ENCODE data around the gene JPH3.

Gene JPH3

DNA sequence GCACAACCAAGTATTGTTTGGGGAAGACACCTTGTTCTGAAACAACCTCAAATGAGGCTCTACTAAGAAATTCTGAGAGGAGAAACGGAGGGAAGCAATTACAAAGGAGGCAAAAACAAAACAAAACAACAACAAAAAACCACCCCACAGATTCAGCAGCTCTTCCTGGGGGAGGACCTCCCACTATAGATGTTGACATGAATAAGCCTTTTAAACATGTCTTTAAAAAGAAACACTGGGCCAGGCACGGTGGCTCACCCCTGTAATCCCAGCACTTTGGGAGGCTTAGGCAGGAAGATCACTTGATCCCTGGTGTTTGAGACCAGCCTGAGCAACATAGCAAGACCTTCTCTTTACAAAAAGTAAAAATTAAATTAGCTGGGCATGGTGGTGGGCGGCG lies 22.6 kb upstream of the JPH3 start:
- H3K4me3 Mint-ChIP-seq, result no peak overlapping the region
- H3K4me1 Mint-ChIP-seq, result peaks cover 45% of the 10 kb centered on the region
- no peak overlapping the region for H3K27ac Mint-ChIP-seq
- DNase-seq, result no peak
- no peaks in the 10 kb centered on the region for H3K36me3 Mint-ChIP-seq (ENCODE audit: low read depth)
- TF ChIP-seq, protein P1, sequence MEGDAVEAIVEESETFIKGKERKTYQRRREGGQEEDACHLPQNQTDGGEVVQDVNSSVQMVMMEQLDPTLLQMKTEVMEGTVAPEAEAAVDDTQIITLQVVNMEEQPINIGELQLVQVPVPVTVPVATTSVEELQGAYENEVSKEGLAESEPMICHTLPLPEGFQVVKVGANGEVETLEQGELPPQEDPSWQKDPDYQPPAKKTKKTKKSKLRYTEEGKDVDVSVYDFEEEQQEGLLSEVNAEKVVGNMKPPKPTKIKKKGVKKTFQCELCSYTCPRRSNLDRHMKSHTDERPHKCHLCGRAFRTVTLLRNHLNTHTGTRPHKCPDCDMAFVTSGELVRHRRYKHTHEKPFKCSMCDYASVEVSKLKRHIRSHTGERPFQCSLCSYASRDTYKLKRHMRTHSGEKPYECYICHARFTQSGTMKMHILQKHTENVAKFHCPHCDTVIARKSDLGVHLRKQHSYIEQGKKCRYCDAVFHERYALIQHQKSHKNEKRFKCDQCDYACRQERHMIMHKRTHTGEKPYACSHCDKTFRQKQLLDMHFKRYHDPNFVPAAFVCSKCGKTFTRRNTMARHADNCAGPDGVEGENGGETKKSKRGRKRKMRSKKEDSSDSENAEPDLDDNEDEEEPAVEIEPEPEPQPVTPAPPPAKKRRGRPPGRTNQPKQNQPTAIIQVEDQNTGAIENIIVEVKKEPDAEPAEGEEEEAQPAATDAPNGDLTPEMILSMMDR (IDR thresholded peaks at IDR 0.05), result no peak
- H3K27me3 Mint-ChIP-seq (ENCODE audit: low read depth, poor library complexity), result peaks cover 16% of the 10 kb centered on the region
- no peaks in the 10 kb centered on the region for H3K9me3 Mint-ChIP-seq

DNA sequence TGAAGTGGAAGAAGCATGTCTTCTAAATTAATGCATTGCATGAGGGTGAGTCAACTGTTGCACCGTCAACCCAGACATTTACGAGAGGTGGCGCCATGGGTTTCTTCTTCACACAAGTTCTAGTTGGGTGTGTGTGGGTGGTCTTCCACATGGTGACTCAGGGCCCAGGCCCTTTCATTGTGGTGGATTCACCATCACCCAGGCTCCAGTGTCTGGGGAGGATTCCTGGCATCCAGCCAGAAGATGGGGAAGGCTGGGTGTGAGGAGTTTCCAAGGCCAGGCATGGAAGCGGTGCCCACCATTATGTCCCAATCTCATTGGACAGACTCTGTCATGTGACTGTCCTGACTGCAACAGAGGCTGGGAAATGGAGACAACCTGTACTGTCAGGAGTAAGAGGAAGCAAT lies 21.4 kb upstream of the JPH3 start:
- H3K4me3 Mint-ChIP-seq, result no peak overlapping the region
- DNase-seq, result no peak
- no peak overlapping the region for H3K27ac Mint-ChIP-seq
- TF ChIP-seq, protein P1 (IDR thresholded peaks at IDR 0.05), result no peak
- H3K4me1 Mint-ChIP-seq, result peaks cover 33% of the 10 kb centered on the region
- no peaks in the 10 kb centered on the region for H3K36me3 Mint-ChIP-seq (ENCODE audit: low read depth)
- H3K9me3 Mint-ChIP-seq, result no peaks in the 10 kb centered on the region
- peaks cover 21% of the 10 kb centered on the region for H3K27me3 Mint-ChIP-seq (ENCODE audit: low read depth, poor library complexity)

DNA sequence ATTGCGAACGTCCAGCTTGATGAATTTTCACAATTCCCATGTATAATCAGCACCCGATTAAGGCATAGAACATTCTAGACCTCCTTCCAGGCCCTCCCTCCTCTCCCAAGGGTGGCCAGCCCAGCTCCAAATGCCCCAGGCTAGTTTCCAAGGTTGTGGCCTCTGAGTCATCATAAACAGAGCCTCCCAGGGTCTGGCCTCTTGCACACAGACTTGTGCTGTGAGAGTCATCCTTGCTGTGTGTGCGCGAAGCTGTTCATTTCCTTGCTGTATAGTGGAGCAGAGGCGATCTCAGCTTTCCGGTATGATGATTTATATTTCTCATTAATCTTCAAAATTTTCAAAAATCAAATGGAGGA lies 20.5 kb upstream of the JPH3 start:
- Mint-ChIP-seq H3K36me3 (ENCODE audit: low read depth) (no peaks in the 10 kb centered on the region), H3K4me3 (no peak overlapping the region), H3K27me3 (ENCODE audit: low read depth, poor library complexity) (peaks cover 22% of the 10 kb centered on the region), H3K4me1 (peaks cover 24% of the 10 kb centered on the region), H3K9me3 (no peaks in the 10 kb centered on the region), H3K27ac (peak overlapping the region; percentile 74)
- TF ChIP-seq, protein P1 (IDR thresholded peaks at IDR 0.05), result no peak
- no peak for DNase-seq

DNA sequence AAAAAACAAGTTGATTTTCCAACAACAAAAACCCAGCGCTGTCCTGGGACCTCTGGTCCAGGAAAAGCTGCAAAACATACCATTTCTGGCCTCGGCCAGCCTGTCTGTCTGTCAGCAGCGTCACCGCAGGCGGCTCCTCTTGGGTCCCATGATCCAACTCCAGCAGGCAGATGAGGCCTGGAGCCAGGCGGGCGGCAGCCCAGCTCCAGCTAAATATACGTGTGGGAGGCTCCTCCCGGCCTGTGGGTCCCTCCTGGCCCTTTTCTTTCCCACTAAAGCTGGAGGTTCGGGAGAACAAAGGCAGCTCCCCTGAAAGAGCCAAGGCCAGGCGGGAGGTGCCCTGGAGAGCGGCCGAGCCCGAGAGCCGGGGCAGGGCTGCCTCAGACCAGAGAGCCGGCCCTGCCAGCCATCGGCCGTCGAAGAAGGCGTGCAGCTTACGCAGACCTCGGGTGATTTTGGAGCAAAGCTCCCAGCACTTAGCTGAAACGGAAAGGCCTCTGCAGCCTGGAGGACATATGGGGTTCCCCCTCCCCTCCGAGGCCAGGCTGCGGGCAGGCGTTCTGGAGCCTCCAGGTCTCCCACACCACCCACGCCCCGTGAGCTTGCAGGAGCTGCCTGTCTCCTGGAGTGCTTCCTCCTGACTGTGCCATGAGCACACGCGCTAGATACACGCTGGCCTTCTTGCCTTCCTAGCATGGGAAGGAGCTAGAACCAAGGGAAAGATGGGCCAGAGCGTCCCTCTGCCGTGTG lies 19.9 kb upstream of the JPH3 start:
- H3K9me3 Mint-ChIP-seq, result no peaks in the 10 kb centered on the region
- H3K36me3 Mint-ChIP-seq (ENCODE audit: low read depth), result no peaks in the 10 kb centered on the region
- H3K4me1 Mint-ChIP-seq, result peaks cover 24% of the 10 kb centered on the region
- peak overlapping the region; percentile 74 for H3K27ac Mint-ChIP-seq
- H3K27me3 Mint-ChIP-seq (ENCODE audit: low read depth, poor library complexity), result peaks cover 22% of the 10 kb centered on the region
- TF ChIP-seq, protein P1 (IDR thresholded peaks at IDR 0.05), result no peak
- DNase-seq, result no peak
- H3K4me3 Mint-ChIP-seq, result no peak overlapping the region

DNA sequence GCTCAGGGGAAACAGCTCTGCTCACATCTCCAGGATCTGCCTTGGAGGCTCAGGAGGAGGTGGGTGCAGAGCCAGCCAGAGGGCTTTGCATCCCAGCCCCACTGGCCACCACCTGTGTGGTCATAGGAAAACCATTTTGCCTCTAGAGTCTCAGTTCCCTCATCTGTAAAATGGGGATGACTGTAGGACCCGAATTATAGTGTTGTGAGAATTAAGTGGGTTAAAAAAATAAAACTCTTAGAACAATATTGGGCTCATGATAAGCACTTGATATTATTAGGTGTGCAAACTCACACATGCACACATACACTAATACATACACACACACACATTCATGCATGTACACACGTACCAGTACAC lies 19.4 kb upstream of the JPH3 start:
- no peak for DNase-seq
- TF ChIP-seq, protein P1 (IDR thresholded peaks at IDR 0.05), result no peak
- Mint-ChIP-seq H3K27ac (no peak overlapping the region), H3K27me3 (ENCODE audit: low read depth, poor library complexity) (peaks cover 24% of the 10 kb centered on the region), H3K9me3 (no peaks in the 10 kb centered on the region), H3K4me1 (peaks cover 24% of the 10 kb centered on the region), H3K36me3 (ENCODE audit: low read depth) (no peaks in the 10 kb centered on the region), H3K4me3 (no peak overlapping the region)

DNA sequence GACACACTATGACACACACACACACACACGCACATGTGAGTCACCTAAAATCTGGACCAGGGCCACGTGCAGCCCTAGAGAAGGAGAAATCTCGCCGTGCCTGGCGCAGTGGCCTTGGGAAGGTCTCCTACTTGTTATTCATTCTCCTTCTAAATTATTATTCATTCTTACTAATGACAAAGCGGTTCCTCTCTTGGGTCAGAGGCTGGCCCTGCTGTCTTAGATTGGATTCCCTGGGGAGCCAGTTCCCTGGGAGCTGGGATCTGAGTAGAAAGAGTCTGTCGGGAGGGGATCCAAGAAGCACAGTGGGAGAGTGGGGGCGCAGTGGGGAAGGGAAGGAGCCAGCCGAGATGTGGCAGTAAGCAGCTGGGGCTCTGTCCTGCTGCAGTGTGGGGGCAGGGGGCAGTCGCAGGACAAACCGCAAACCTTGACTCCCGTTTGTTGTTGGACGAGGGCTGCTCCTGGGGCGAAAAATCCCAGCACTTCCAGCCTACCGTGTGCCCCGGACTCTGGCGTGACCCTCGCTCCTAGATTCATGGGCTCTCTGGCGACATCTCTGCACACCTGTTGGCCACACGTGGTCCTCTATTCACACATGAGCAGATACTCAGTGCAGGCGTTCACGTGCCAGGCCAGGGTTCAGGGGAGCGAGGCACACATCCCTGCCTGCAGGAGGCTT lies 18.7 kb upstream of the JPH3 start:
- Mint-ChIP-seq H3K4me1 (peaks cover 24% of the 10 kb centered on the region), H3K27me3 (ENCODE audit: low read depth, poor library complexity) (peaks cover 30% of the 10 kb centered on the region), H3K4me3 (no peak overlapping the region), H3K27ac (no peak overlapping the region), H3K36me3 (ENCODE audit: low read depth) (no peaks in the 10 kb centered on the region), H3K9me3 (no peaks in the 10 kb centered on the region)
- no peak for DNase-seq
- TF ChIP-seq, protein P1 (IDR thresholded peaks at IDR 0.05), result no peak
